Measurements from ENCODE around the gene LYSMD4. TPM values are rescaled to one million over a fixed set of nuclear protein-coding genes. Genes with fewer than 3 reads are reported as not detected.

Gene LYSMD4
- total RNA-seq, 1 experiment from 2014 or later = 14.9 TPM

- no peaks in the 10 kb centered on the region for H3K9me3 Mint-ChIP-seq
- TF ChIP-seq ZNF416 (CRISPR knock-in tag; IDR thresholded peaks at IDR 0.05) (no peak), GTF2I (CRISPR knock-in tag; conservative IDR thresholded peaks at IDR 0.05) (no peak), ZNF423 (CRISPR knock-in tag; IDR thresholded peaks at IDR 0.05) (no peak), EMX1 (CRISPR knock-in tag; IDR thresholded peaks at IDR 0.05) (no peak), SP1 (CRISPR knock-in tag; conservative IDR thresholded peaks at IDR 0.05) (no peak), CTCF (IDR thresholded peaks at IDR 0.05) (no peak), GABPB1 (CRISPR knock-in tag; IDR thresholded peaks at IDR 0.05) (no peak), ZNF317 (CRISPR knock-in tag; IDR thresholded peaks at IDR 0.05; ENCODE audit: borderline replicate concordance, low read depth) (no peak), MXD4 (CRISPR knock-in tag; IDR thresholded peaks at IDR 0.05; ENCODE audit: borderline replicate concordance) (no peak), ZNF512 (CRISPR knock-in tag; IDR thresholded peaks at IDR 0.05; ENCODE audit: borderline replicate concordance) (no peak), ZNF263 (CRISPR knock-in tag; IDR thresholded peaks at IDR 0.05; ENCODE audit: low read depth) (no peak), ZBTB43 (CRISPR knock-in tag; IDR thresholded peaks at IDR 0.05) (no peak), ATF3 (CRISPR knock-in tag; conservative IDR thresholded peaks at IDR 0.05) (no peak)
- TF ChIP-seq, protein P1, sequence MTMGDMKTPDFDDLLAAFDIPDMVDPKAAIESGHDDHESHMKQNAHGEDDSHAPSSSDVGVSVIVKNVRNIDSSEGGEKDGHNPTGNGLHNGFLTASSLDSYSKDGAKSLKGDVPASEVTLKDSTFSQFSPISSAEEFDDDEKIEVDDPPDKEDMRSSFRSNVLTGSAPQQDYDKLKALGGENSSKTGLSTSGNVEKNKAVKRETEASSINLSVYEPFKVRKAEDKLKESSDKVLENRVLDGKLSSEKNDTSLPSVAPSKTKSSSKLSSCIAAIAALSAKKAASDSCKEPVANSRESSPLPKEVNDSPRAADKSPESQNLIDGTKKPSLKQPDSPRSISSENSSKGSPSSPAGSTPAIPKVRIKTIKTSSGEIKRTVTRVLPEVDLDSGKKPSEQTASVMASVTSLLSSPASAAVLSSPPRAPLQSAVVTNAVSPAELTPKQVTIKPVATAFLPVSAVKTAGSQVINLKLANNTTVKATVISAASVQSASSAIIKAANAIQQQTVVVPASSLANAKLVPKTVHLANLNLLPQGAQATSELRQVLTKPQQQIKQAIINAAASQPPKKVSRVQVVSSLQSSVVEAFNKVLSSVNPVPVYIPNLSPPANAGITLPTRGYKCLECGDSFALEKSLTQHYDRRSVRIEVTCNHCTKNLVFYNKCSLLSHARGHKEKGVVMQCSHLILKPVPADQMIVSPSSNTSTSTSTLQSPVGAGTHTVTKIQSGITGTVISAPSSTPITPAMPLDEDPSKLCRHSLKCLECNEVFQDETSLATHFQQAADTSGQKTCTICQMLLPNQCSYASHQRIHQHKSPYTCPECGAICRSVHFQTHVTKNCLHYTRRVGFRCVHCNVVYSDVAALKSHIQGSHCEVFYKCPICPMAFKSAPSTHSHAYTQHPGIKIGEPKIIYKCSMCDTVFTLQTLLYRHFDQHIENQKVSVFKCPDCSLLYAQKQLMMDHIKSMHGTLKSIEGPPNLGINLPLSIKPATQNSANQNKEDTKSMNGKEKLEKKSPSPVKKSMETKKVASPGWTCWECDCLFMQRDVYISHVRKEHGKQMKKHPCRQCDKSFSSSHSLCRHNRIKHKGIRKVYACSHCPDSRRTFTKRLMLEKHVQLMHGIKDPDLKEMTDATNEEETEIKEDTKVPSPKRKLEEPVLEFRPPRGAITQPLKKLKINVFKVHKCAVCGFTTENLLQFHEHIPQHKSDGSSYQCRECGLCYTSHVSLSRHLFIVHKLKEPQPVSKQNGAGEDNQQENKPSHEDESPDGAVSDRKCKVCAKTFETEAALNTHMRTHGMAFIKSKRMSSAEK (CRISPR knock-in tag; IDR thresholded peaks at IDR 0.05; ENCODE audit: borderline replicate concordance) = no peak
- peaks cover 27% of the 10 kb centered on the region for H3K36me3 Mint-ChIP-seq
- H3K27me3 Mint-ChIP-seq (ENCODE audit: low read depth) = no peaks in the 10 kb centered on the region
- CTCF ChIA-PET = interaction anchor here (0.6 to 2.9 kb wide), 6 partner anchors 8 to 439 kb away, joined by 3 to 32 read pairs (median 4); partner anchors contain the start of gene LYSMD4
- no peak overlapping the region for H3K4me3 Mint-ChIP-seq
- H3K4me1 Mint-ChIP-seq = peaks cover 20% of the 10 kb centered on the region
- no peak overlapping the region for H3K27ac Mint-ChIP-seq
- POLR2A ChIA-PET = no interaction called here
- ATAC-seq (peak; percentile 94), DNase-seq (ENCODE audit: low spot score) (peak; percentile 68)
These were observed 20.8 kb downstream of the LYSMD4 start for GRCh38 chr15:99712415-99712814.

- Mint-ChIP-seq H3K4me3 (no peak overlapping the region), H3K9me3 (no peaks in the 10 kb centered on the region), H3K4me1 (peaks cover 14% of the 10 kb centered on the region), H3K27ac (0 out of 2 replicates have a peak overlapping the region, but pooled peaks have one; percentile 4), H3K36me3 (peaks cover 27% of the 10 kb centered on the region), H3K27me3 (ENCODE audit: low read depth) (no peaks in the 10 kb centered on the region)
- ATAC-seq = no peak
- CTCF ChIA-PET = interaction anchor here (0.7 kb wide), 1 partner anchor 22 kb away, joined by 3 read pairs; the partner anchor contains the start of gene LYSMD4
- TF ChIP-seq PRRX2 (CRISPR knock-in tag; IDR thresholded peaks at IDR 0.05) (no peak), E2F5 (CRISPR knock-in tag; IDR thresholded peaks at IDR 0.05) (no peak), IRF2 (CRISPR knock-in tag; IDR thresholded peaks at IDR 0.05; ENCODE audit: borderline replicate concordance, low read depth) (no peak), MYBL2 (CRISPR knock-in tag; IDR thresholded peaks at IDR 0.05) (no peak)
- POLR2A ChIA-PET = no interaction called here
- DNase-seq (ENCODE audit: low spot score) = no peak
These were observed 21.6 kb downstream of the LYSMD4 start for GRCh38 chr15:99711625-99712024.
